Activated CD4-positive, CD25-positive, alpha-beta regulatory T cell treated with anti-CD3 and anti-CD28 coated beads, Interleukin-2, amount 50 U/mL, for 24 hours (primary cell): ENCODE results near the gene CACNG7.

Experiments
- ATAC-seq, 2 donors: fragments of 150-1000 bp; cut with Tn5 transposase; one replicate each; pipeline ENCODE4 v1.10.0; 2021; ENCODE audit warnings: mild to moderate bottlenecking in 1 of 2, moderate library complexity in 1 of 2

CACNG7 gene

DNA sequence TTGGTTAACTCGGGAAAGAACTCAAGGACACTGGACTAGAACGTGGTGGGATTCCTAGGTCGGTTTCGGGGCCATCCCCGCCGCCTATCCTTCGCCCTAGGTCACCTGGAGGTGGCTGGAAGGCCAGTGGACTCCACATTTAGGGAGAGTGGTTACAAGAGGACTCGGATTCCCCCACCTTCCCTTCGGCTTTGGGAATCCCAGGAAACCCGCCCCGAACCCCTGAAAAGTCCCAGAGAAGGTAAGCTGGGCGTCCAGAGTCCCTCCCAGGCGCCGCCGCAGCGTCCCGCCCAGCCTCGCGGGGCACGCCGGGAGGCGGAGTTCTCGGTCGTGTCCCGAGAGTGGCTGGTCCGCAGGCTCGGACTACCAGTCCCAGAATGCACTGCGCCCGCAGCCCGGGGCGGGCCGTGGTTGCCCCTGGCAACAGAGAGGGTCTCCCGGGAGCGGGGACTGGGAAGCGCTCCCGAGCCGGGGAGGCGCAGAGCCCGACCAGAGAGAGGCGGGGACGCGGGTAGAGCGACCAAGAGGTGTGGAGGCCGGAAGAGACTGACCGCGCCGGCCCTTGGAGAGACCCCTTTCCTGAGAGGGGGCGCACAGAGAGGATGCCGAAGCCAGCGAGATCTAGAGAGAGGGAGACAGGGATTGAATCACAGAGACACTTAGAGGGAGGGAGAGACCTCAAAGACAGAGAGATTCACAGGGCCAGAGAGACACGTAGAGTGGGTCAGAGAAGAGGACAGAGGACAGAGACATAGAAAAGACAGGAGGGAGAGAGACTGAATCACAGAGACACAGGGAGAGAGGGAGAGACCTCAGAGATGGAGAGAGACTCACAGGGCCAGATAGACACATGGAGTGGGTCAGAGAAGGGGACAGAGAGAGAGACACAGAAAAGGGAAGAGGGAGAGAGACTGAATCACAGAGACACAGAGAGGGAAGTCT, 29.7 kb upstream of the CACNG7 start:
- ATAC-seq, result peak; percentile 93 to 95

DNA sequence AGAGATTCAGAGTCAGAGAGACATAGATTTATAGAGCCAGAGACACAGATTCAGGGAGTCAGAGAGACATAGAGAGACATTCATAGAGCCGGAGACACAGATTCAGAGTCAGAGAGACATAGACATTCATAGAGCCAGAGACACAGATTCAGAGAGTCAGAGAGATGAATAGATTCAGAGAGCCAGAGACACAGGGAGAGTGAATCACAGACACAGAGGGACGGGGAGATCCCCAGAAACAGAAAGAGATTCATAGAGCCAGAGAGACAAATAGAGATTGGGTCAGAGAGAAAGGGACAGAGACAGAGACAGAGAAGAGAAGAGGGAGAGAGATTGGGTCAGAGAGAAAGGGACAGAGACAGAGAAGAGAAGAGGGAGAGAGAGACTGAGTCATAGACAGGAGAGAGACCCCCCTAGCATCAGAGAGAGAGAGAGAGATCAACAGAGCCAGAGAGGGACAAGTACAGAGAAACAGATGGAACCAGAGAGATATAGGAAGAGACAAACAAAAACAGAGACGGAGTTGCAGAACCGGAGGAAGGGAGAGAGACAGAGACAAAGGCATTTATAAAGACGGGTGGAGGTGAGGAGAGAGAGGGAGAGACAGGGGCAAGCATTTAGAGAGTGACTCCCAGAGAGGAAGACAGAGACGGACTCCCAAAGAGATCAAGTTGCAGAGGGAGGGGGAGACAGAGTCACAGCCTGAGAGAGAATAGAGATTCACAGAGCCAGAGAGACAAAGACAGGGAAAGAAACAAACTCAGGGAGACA, 28.2 kb upstream of the CACNG7 start:
- ATAC-seq, result peak in 1 of 2 donors; percentile 27

DNA sequence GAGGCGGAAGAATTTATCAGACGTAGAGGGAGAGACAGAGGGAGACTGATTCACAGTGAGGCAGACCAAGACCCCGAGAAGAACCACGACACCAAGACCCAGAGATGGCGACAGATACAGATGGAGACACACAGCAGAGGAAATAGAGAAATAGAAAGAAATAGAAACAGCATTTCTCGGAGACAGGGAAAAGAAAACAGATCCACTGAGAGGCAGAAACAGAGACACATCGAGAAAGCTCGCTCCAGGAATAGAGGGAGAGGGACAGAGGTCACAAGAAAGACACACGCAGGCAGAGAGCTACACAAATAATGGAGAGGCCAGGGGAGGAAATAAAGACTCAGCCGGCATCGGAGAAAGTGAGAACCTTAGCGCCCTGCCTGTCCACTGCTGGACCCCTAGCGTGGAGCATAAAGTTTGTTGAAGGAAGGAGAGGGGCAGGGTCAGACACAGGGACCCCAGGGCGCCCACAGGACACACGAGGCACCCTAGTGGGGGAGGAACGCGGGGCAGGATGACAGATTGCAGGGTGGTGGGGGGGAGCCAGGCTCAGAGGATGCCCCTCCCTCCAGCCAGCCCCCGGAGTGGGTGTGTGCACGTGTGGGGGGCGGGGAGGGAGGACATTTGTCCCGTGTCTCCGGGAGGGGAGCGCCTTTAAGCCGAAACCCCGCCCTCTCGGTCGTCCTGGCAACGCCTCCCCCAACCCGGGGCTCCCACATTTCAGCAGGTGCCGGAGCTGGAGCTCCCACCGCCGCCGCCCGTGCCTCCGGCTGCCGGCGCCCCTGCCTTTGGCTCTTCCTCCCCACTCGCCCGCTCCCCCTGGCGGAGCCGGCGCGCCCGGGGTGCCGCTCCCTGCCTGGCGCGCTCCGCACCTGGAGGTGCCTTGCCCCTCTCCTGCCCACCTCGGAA, 27.3 kb upstream of the CACNG7 start, which contains the start of gene PRKCG:
PRKCG (plus strand) TSS at position 716 of the 909 bp plus-strand sequence. CDS start 298 bp downstream, outside the sequence.
- peak in 1 of 2 donors; percentile 25 for ATAC-seq

DNA sequence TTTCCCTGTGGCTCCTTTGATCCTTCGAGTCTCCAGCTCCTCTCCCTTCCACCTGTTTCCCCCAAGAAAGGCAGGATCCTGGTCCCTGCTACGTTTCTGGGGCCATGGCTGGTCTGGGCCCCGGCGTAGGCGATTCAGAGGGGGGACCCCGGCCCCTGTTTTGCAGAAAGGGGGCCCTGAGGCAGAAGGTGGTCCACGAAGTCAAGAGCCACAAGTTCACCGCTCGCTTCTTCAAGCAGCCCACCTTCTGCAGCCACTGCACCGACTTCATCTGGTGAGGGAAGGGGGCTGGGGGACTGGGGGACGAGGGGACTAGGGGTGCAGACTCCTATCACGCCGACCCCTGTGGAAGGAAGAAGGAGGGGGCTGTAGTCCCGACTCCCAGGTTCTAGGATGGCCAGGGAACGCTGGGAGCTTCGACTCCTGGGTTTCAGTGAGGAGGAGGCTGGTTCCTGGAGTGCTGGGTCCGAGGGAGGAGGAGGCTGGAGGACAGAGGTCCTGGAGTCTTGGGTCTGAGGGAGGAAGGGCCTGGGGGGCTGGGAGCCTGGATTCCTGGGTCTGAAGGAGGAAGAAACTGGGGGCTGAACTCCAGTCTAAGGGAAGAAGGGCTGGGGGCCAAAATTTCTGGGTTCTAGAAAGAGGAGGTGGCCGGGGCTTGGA, 26.6 kb upstream of the CACNG7 start:
- no peak for ATAC-seq

DNA sequence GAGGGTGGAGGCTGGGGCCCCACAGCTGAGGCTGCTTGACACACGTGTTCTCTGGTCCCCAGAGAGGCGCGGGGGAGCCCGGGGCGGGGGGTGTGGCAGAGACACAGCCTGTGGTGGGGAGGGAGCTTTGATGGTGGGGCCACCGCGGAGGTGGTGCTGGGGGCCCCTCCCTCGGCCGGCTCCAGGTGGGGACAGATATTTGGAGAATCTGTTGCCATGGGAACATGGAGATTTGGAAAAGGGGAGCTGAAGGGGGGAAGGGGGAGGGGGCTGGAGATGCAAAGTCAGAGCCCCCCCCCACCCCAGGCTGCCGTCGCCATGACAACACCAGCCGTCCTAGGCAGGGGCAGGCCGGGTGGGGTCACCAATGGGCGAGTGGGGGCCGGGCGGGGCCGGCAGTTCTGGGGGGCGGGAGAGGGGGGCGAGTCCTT, 25.8 kb upstream of the CACNG7 start:
- no peak for ATAC-seq

DNA sequence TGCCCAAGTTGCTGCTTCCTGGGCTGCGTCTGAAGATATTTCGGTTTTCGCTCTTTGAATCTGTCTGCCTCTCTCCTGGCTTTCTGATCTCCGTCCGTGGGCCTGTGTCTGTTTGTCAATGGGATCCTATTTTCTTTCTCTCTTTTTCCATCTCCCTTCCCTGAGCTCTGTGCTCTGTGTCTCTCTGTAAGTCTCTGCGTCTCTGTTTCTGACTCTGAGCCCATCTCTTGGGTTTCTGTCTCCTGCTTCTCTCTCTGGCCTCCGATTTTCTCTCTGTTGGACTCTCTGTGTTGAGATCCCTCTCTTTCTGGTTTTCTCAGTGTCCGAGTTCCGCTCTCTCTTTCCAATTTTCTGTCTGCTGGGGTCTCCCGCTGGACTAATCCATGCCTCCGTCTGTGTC, 25.3 kb upstream of the CACNG7 start:
- no peak for ATAC-seq

DNA sequence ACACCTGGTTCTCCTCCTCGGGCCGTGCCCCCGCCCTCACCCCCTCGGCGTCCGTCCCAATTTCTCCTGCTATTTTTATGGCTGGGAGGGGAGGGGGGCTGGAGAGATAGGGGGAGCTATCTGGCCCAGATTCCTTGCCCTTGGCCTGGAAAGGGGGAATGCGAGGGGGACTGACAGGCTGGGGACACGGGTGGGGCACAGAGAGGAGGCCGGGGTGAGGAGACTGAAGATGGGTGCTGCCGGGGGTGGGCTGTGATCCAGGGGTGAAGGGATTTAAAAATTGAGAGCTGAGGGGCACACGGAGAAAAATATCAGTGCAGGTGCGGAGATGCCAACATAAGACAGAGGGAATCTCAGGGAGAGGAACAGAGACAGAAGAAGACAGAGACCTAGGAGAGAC, 24.8 kb upstream of the CACNG7 start:
- no peak for ATAC-seq

DNA sequence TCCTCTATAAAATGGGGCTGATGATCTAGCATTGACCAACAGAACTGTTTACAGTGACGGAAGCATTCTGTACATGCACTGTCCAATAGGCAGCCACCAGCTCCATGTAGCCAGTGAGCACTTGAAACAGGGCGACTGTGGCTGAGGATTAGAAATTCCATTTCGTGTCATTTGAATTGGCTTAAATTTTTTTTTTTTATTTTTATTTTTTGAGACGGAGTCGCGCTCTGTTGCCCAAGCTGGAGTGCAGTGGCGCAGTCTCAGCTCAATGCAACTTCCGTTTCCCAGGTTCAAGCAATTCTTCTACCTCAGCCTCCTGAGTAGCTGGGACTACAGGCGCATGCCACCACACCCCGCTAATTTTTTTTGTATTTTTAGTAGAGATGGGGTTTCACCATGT, 24.0 kb upstream of the CACNG7 start:
- ATAC-seq, result no peak

DNA sequence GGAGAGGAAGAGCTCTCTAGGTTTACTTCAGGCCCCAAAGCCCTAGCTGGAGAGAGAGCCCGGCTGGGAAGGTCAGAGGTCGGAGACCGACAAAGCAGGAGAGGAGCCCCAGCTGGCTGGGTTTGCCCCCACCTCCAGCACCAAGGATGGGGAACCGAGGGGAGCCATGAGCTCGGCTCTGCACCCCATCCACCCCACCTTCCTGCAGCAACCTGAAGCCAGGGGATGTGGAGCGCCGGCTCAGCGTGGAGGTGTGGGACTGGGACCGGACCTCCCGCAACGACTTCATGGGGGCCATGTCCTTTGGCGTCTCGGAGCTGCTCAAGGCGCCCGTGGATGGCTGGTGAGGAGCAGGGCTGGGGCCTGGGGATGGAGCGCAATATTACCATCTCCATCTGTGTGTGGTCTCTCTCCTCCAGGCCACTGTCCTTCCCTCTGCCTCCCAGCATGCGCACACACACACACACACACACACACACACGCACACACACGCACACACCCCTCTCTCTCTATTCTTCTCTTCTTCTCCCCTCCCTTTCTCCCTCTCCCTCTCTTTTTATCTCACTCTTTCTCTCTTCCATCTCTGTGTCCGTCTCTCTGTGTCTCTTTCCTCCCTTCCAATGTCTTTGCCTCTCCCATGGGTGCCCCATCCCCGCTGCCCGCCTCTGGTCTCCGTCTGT, 16.6 kb upstream of the CACNG7 start:
- no peak for ATAC-seq

DNA sequence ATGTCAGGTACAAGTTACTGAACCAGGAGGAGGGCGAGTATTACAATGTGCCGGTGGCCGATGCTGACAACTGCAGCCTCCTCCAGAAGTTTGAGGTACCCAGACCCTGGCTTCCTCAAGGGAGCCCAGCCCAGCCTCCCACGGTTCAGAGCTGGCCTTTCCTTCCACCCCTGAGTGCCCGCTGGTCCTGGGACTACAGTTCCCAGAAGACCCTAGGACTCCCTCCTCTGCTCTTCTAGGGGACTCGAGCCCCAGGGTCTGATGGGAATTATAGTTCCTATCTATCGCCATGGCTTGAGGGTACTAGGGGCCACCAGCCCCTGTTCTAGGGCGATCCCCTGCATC, 16.1 kb upstream of the CACNG7 start:
- no peak for ATAC-seq

DNA sequence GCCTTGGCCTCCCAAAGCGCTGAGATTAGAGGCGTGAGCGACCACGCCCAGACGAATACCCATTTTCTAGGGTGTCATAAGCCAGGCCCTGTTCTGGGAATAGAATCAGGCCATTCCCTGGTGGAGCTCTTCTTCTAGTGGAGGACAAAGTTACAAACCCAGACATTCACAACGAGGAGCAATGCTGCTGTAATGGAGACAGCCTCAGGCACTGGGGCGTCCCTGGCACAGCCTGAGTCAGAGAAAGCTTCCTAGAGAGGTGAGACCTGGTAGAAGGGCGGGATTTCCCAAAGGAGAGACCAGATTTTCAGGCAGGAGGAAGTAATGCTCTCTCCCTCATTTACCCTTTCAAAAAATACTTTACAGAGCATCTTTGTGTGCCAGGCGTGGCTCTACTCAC, 14.4 kb upstream of the CACNG7 start:
- no peak for ATAC-seq

DNA sequence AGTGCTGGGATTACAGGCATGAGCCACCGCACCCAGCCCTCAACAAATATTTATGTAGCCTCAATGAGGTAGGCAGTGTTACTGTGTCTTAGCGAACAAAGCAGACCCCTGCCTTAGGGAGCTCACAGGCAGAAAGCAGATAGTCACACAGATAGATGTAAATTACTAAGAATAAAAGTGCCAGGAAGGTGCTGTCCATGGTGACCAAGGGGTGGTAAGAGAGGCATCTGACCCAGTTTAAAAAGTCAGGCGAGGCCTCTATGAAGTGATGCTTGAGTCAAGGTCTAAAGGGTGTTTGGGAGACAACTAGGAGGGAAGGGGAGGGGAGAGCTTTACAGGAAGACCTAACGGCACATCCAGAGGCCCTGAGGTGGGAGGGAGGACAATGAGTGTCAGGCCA, 12.4 kb upstream of the CACNG7 start:
- no peak for ATAC-seq

DNA sequence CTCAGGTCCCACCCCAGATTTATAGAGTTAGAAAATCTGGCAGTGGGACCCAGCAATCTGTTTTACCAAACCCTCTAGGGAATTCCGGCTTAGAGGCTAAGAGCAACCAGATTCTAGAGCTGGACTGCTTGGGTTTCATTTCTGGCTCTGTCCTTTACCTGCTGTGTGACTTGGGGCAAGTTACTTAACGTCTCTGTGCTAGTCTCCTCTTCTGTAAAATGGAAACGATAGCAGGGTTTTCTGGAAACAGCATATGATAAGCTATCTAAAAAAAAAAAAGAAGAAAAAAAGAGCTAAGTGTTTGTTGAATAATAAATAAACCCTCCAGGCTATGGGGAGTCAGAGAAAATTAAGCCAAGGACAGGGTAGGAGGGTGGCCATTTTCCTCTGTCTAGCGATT, 11.6 kb upstream of the CACNG7 start:
- no peak for ATAC-seq

DNA sequence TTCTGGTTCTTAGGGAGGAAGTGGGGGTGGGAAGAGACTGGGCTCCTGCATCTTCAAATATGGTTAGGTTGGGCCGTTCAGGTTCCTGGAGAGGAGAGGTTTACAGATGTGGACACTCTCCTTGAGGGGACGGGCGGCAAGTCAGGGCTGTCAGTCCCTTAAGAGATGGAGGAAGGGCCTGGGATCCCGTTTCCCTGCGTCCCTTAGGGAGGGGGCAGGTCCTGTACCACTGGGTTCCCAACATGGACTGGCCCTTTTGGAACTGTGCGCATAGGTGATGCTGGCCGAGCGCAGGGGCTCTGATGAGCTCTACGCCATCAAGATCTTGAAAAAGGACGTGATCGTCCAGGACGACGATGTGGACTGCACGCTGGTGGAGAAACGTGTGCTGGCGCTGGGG, 10.9 kb upstream of the CACNG7 start:
- ATAC-seq, result no peak

DNA sequence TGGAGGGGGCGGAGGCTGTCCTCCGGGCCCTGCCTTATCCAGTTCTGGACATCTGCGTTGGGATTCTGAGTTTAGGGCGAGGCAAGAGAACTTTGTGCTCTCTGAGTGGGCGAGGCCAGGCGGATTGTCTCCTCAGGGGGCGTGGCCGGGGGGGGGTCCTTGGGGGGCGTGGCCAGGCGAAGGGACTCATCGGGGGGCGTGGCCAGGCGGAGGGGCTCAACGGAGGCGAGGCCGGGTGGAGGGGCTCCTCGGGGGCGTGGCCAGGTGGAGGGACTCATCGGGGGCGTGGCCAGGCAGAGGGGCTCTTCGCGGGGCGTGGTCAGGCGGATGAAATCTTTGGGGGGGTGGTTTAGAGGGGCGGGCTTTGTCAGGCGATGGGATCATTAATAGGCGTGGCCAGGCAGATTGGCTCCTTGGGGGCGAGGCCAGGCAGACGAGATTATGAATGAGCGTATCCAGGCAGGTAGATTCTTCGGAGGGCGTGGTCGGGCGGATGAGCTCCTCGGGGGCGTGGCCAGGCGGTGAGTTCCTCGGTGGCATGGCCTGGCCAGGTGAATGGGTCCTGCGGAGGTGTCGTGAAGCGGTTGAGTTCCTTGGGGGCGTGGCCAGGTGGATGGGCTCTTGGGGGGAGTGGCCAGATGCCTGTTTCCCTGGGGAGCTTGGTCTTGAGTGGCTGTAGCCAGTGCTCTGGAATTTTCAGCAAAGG, 10.3 kb upstream of the CACNG7 start:
- no peak for ATAC-seq

DNA sequence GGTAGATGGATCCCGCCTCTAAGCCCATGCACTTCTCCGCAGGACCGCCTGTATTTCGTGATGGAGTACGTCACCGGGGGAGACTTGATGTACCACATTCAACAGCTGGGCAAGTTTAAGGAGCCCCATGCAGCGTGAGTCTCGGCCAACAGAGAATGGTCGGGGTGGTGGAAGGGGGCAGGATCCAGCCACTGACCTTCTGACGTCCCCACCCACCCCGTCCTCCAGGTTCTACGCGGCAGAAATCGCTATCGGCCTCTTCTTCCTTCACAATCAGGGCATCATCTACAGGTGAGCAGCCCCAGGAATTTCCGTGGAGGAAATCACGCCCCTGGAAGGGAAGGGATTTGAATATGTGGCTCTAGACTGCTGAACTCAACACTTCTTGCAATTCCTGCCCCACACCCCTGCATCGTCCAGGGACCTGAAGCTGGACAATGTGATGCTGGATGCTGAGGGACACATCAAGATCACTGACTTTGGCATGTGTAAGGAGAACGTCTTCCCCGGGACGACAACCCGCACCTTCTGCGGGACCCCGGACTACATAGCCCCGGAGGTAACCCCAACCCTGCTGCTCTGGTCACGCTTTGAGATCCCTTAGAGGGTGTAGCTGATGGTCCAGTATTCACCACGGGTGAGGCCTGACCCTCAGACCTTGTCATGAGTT, 8.8 kb upstream of the CACNG7 start:
- no peak for ATAC-seq

DNA sequence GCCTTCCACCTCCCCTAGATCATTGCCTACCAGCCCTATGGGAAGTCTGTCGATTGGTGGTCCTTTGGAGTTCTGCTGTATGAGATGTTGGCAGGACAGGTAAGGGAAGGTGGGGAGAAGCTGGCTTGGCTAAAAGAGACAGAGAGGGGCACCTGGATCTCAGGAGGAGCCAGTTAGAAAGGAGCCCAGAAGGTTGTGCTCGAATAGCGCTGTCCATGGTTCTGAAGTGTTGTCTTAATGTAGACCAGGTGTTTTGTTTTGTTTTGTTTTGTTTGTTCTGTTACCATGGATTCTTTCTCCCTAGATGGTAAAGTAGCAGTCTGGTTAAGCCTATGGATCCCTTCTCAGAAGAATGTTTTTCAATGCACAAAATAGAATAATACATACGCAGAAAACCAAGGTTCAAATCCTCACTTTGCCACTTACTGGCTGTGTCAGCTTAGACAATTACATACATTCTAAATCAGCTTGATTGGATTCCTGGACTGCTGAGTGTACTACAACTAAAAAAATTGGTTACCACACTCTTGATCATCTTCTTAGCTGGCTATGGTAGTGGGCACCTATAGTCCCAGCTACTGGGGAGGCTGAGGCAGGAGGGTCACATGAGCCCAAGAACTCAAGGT, 5.9 kb upstream of the CACNG7 start:
- no peak for ATAC-seq

DNA sequence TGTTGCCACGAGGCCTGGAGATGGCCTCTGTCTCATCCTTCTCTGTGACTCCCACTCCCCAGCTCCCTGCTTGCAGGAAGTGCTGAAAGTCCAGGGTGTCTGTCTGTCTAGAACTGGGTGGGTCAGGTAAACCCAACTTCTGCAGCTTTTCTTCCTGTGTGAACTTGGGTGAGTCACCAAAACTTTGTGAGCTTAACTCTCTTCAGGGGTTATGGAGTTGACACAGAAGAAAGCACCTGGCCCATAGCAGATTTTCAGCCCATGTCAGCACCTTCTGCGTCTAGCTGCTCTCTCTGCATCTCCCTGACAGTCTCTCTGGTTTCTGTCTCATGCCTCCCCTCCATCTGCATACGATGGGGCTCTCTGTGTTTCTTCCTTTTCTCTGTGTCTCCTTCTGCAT, 4.2 kb upstream of the CACNG7 start:
- ATAC-seq, result no peak

DNA sequence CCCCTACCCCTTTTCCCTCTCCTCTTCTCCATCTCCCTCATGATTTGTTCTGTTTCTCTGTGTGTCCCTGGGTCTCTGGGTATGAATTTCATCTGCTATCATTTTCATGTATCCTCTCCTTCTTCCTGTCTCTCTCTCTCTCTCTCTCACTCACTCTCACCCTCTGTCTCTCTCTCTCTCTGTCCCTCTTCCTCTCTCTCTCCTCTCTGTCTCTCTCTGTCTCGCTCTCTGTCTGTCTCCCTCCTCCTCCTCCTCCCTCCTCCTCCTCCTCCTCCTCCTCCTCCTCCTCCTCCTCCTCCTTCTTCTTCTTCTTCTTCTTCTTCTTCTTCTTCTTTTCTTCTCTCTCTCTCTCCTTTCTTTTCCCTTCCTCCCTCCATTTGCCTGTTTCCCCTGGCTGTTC, 3.3 kb upstream of the CACNG7 start:
- no peak for ATAC-seq
